K562 (cell line): ENCODE data around the gene SHLD1. TPM values are rescaled to one million over a fixed set of nuclear protein-coding genes. Genes with fewer than 3 reads are reported as not detected.
A peak's percentile ranks its signal among the peaks of the same experiment; 100 is the strongest.
"Not testable (repeated sequence)": the region's sequence is repeated elsewhere in the genome, so short reads cannot be mapped to it uniquely, and the experiment has no call there.

Experiments
- ATAC-seq: fragments of 200-7000 bp; cut with Tn5 transposase; 3 replicates; pipeline ENCODE4 v1.9.1; 2020; ENCODE audit warnings: moderate library complexity
- BruUV-seq: library from RNA; stranded (reverse); fragments of 400-500 nt; replicated peaks from 2 replicates; lab custom pipeline; 2021; lab: Mats Ljungman, UMichigan
- CTCF ChIA-PET: fragments of 300-600 bp; formaldehyde crosslinking; extraction: SDS; loops from one replicate; lab custom pipeline; 2021; ENCODE audit warnings: low intra/inter-chr PET ratio; lab: Yijun Ruan, JAX
- POLR2A ChIA-PET: fragments of 300-600, 350-650 bp; sonication (Branson Sonifier 250); formaldehyde crosslinking; extraction: SDS; loops from one replicate; lab custom pipeline; 2021; ENCODE audit warnings: antibody characterized with exemption, inconsistent platforms; lab: Yijun Ruan, JAX
- DNase-seq, 4 experiments: peaks; one replicate each; pipeline versions ENCODE4 v3.0.0 to v3.0.0-alpha.2; 2011 to 2018; ENCODE audit warnings: low spot score in 3 of 4, mixed read lengths in 3 of 4; ENCODE audit errors: extremely low read depth in 1 of 4
- FAIRE-seq: peaks from 2 replicates; lab custom pipeline; 2011; peaks lifted over from hg19 to GRCh38; lab: Jason Lieb, UNC
- H2AFZ ChIP-seq: 2 replicates; pipeline ENCODE4 v1.6.0; 2011; ENCODE audit warnings: low read depth, low read length, control low read depth, inconsistent platforms
- H3K27ac ChIP-seq: fragments of 200-600 bp; 3 replicates; pipeline ENCODE4 v1.8.0; 2011; ENCODE audit warnings: low read depth, mild to moderate bottlenecking, control low read depth, inconsistent platforms, low read length, moderate library complexity, mixed read lengths; ENCODE audit errors: extremely low read depth
- H3K27me3 ChIP-seq, 2 experiments: fragments of 300-600 bp in 1 of 2; 2 replicates in 1 of 2; 3 replicates in 1 of 2; pipeline versions ENCODE4 v1.6.0 to v1.8.0; 2011; ENCODE audit warnings: inconsistent platforms in 2 of 2, low read length in 2 of 2, mild to moderate bottlenecking in 1 of 2, mixed read lengths in 1 of 2, moderate library complexity in 1 of 2; ENCODE audit not compliant: control insufficient read depth in 2 of 2, insufficient read depth in 2 of 2
- H3K36me3 ChIP-seq: fragments of 300-600 bp; 3 replicates; pipeline ENCODE4 v1.8.0; 2011; ENCODE audit warnings: mild to moderate bottlenecking, low read length, inconsistent platforms; ENCODE audit not compliant: control insufficient read depth, insufficient read depth
- H3K4me1 ChIP-seq, 2 experiments: fragments of 200-600 bp in 1 of 2; replicated peaks in 1 of 2; 2 replicates in 1 of 2; 3 replicates in 1 of 2; pipeline versions ENCODE4 v1.5.1 to v1.8.0; 2011; ENCODE audit warnings: inconsistent platforms in 2 of 2, low read length in 2 of 2, mild to moderate bottlenecking in 1 of 2, mixed read lengths in 1 of 2, moderate library complexity in 1 of 2; ENCODE audit not compliant: control insufficient read depth in 2 of 2, insufficient read depth in 2 of 2
- H3K4me2 ChIP-seq: 2 replicates; pipeline ENCODE4 v1.6.1; 2011; ENCODE audit warnings: low read length, control low read depth, inconsistent platforms, mixed read lengths; ENCODE audit not compliant: insufficient read depth
- H3K4me3 ChIP-seq: fragments of 200-600 bp; sonication (generic), shearing (Covaris generic); 2 replicates; pipeline ENCODE4 v1.5.1; 2016; ENCODE audit warnings: control low read depth, inconsistent platforms
- H3K79me2 ChIP-seq: fragments of 200-600 bp; 3 replicates; pipeline ENCODE4 v1.8.0; 2011; ENCODE audit warnings: low read length, inconsistent platforms; ENCODE audit not compliant: control insufficient read depth, insufficient read depth
- H3K9ac ChIP-seq, 2 experiments: 2 replicates each; pipeline versions ENCODE4 v1.6.0 to v1.6.1; 2011; ENCODE audit warnings: low read depth in 2 of 2, low read length in 2 of 2, control low read depth in 1 of 2, inconsistent platforms in 1 of 2, mild to moderate bottlenecking in 1 of 2, mixed read lengths in 1 of 2; ENCODE audit not compliant: insufficient read depth in 1 of 2
- H3K9me1 ChIP-seq: one replicate; pipeline ENCODE4 v1.6.0; 2011; ENCODE audit warnings: inconsistent platforms, mild to moderate bottlenecking, low read length, moderate library complexity; ENCODE audit not compliant: control insufficient read depth, insufficient read depth
- H3K9me3 ChIP-seq: replicated peaks from 2 replicates; pipeline ENCODE4 v1.5.1; 2011; ENCODE audit warnings: low read depth, low read length, inconsistent platforms; ENCODE audit not compliant: control insufficient read depth, insufficient read depth
- H4K20me1 ChIP-seq: replicated peaks from 2 replicates; pipeline ENCODE4 v1.6.1; 2011; ENCODE audit warnings: low read length, inconsistent platforms, mixed read lengths; ENCODE audit not compliant: control insufficient read depth, insufficient read depth
- CTBP1 ChIP-seq: fragments of 450-650 bp; IDR thresholded peaks from 2 replicates; pipeline ENCODE4 v1.6.1; 2016; ENCODE audit warnings: borderline replicate concordance
- EP300 ChIP-seq: IDR thresholded peaks from 2 replicates; pipeline ENCODE4 v1.6.1; 2012; ENCODE audit warnings: low read length, improper control_type of control experiment
- NFIC ChIP-seq: fragments of 450-650 bp; IDR thresholded peaks from 2 replicates; pipeline ENCODE4 v1.6.1; 2017; ENCODE audit warnings: mild to moderate bottlenecking, inconsistent platforms
- NR4A1 ChIP-seq, 2 experiments: fragments of 250-450 bp in 1 of 2; fragments of 450-650 bp in 1 of 2; sonication (Bioruptor Pico) in 1 of 2; IDR thresholded peaks; 2 replicates each; pipeline versions ENCODE4 v1.4.0 to v1.6.1; 2016 to 2020; ENCODE audit warnings: mild to moderate bottlenecking in 2 of 2, missing compliant biosample characterization in 1 of 2, missing genetic modification characterization in 1 of 2, moderate library complexity in 1 of 2
- RBBP5 ChIP-seq: fragments of 200-600 bp; sonication (generic); IDR thresholded peaks from 2 replicates; pipeline ENCODE4 v1.6.1; 2012; ENCODE audit warnings: borderline replicate concordance, mild to moderate bottlenecking, low read length, control low read depth, inconsistent platforms; ENCODE audit not compliant: insufficient read depth, poor library complexity, severe bottlenecking
- RCOR1 ChIP-seq, 2 experiments: IDR thresholded peaks; 2 replicates each; pipeline ENCODE4 v1.6.1; 2012; ENCODE audit warnings: low read depth in 2 of 2, low read length in 2 of 2, borderline replicate concordance in 1 of 2, improper control_type of control experiment in 1 of 2
- SMAD4 ChIP-seq: fragments of 250-450 bp; sonication (Bioruptor Pico); conservative IDR thresholded peaks from 2 replicates; pipeline ENCODE4 v1.8.0; 2021; ENCODE audit warnings: inconsistent platforms, mild to moderate bottlenecking, moderate library complexity
- SPI1 ChIP-seq: IDR thresholded peaks from 2 replicates; pipeline ENCODE4 v1.6.1; 2011; ENCODE audit warnings: low read depth, low read length, control low read depth, borderline replicate concordance
- ZNF316 ChIP-seq: fragments of 450-650 bp; IDR thresholded peaks from 2 replicates; pipeline ENCODE4 v1.6.1; 2016
- ZNF639 ChIP-seq, 2 experiments: fragments of 200-800 bp in 1 of 2; sonication (Bioruptor generic) in 1 of 2; sonication (generic) in 1 of 2; formaldehyde crosslinking in 1 of 2; IDR thresholded peaks in 1 of 2; conservative IDR thresholded peaks in 1 of 2; 2 replicates each; pipeline versions ENCODE4 v1.5.0 to v1.6.1; 2016 to 2020; ENCODE audit warnings: missing compliant biosample characterization in 1 of 2, missing genetic modification characterization in 1 of 2, missing genetic modification reagents in 1 of 2
- ZNF699 ChIP-seq: fragments of 250-450 bp; sonication (Bioruptor Pico); IDR thresholded peaks from 2 replicates; pipeline ENCODE4 v1.8.0; 2021; ENCODE audit warnings: mild to moderate bottlenecking, moderate library complexity; ENCODE audit not compliant: insufficient replicate concordance
- WGBS: fragments of 100-300 bp; shearing (Covaris generic); methylation state at CpG from one replicate; pipeline ENCODE4 v1.1.6; 2016; ENCODE audit warnings: low coverage, mixed read lengths; ENCODE audit not compliant: insufficient coverage; ENCODE audit errors: missing lambda C conversion rate; 5-methylcytosine and 5-hydroxymethylcytosine counted together
- in situ Hi-C: fragments of 300-500 bp; cut with MboI; formaldehyde crosslinking; loops from 4 replicates; pipeline ENCODE4 v1.15.0; 2018; ENCODE audit warnings: inconsistent platforms, mixed read lengths
- intact Hi-C: fragments of 100-400 bp; cut with micrococcal nuclease; formaldehyde crosslinking; loops from 2 replicates; pipeline ENCODE4 v1.14.2; 2022
- polyA plus RNA-seq, 8 experiments: library from polyadenylated mRNA; depleted of rRNA in 4 of 8; stranded (reverse) in 5 of 8; unstranded in 3 of 8; fragments of >200 nt; fragmentation: Nextera tagmentation in 2 of 8; fragmentation: Illumina TruSeq in 1 of 8; extraction: Ambion mirVana in 2 of 8; extraction: Trizol in 1 of 8; gene quantifications; 2 replicates each; pipeline versions ENCODE4 v1.2.1 to v1.2.3, GENCODE V29; 2011 to 2014; ENCODE audit warnings: inconsistent platforms in 1 of 8, missing spikeins in 1 of 8
- total RNA-seq, 7 experiments: library from RNA; depleted of rRNA in 6 of 7; stranded (reverse); fragments of >200 nt in 6 of 7; fragmentation: Illumina TruSeq in 2 of 7; extraction: Trizol in 2 of 7; gene quantifications; 2 replicates each; pipeline versions ENCODE4 v1.2.1 to v1.2.3, GENCODE V29; 2011 to 2021; ENCODE audit warnings: low replicate concordance in 1 of 7
- TF ChIP-seq, protein P1 (sequence below): sonication (generic); formaldehyde crosslinking; IDR thresholded peaks from 2 replicates; pipeline ENCODE4 v1.8.0; 2022; ENCODE audit warnings: mild to moderate bottlenecking, missing genetic modification reagents
- TF ChIP-seq, protein P2 (sequence below), 2 experiments: fragments of 450-650 bp in 1 of 2; IDR thresholded peaks; 2 replicates each; pipeline ENCODE4 v1.6.1; 2011 to 2017; ENCODE audit warnings: low read depth in 2 of 2, antibody characterized with exemption in 1 of 2, borderline replicate concordance in 1 of 2, low read length in 1 of 2, mild to moderate bottlenecking in 1 of 2, mixed read lengths in 1 of 2; ENCODE audit not compliant: control insufficient read depth in 1 of 2

Gene SHLD1
- total and polyA plus RNA-seq, 9 of the 15 experiments (the other 6 are each of a cell fraction or from before 2014, with no cell fraction given), result 3.7 to 21.6 (median 8.2) TPM

- TF ChIP-seq NR4A1 (CRISPR knock-in tag; IDR thresholded peaks at IDR 0.05), result no peak
- peak; percentile 49; the same call in 1 of the 2 replicates for TF ChIP-seq NR4A1 (tag; IDR thresholded peaks at IDR 0.05)
- peak; percentile 61; the same call in 1 of the 2 replicates for TF ChIP-seq ZNF316
- TF ChIP-seq, protein P1, sequence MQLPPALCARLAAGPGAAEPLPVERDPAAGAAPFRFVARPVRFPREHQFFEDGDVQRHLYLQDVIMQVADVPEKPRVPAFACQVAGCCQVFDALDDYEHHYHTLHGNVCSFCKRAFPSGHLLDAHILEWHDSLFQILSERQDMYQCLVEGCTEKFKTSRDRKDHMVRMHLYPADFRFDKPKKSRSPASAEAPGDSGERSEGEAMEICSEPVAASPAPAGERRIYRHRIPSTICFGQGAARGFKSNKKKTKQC (CRISPR knock-in tag), result no peak
- TF ChIP-seq EP300, result peak; percentile 49
- TF ChIP-seq ZNF699 (CRISPR knock-in tag), result no peak
- TF ChIP-seq, protein P2, sequence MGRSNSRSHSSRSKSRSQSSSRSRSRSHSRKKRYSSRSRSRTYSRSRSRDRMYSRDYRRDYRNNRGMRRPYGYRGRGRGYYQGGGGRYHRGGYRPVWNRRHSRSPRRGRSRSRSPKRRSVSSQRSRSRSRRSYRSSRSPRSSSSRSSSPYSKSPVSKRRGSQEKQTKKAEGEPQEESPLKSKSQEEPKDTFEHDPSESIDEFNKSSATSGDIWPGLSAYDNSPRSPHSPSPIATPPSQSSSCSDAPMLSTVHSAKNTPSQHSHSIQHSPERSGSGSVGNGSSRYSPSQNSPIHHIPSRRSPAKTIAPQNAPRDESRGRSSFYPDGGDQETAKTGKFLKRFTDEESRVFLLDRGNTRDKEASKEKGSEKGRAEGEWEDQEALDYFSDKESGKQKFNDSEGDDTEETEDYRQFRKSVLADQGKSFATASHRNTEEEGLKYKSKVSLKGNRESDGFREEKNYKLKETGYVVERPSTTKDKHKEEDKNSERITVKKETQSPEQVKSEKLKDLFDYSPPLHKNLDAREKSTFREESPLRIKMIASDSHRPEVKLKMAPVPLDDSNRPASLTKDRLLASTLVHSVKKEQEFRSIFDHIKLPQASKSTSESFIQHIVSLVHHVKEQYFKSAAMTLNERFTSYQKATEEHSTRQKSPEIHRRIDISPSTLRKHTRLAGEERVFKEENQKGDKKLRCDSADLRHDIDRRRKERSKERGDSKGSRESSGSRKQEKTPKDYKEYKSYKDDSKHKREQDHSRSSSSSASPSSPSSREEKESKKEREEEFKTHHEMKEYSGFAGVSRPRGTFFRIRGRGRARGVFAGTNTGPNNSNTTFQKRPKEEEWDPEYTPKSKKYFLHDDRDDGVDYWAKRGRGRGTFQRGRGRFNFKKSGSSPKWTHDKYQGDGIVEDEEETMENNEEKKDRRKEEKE (IDR thresholded peaks at IDR 0.05; ENCODE audit: borderline replicate concordance in 1 of 2, control insufficient read depth in 1 of 2, low read depth in 2 of 2, low read length in 1 of 2), result no peak
- peak; percentile 12 for TF ChIP-seq RBBP5
- TF ChIP-seq CTBP1, result peak; percentile 66; the same call in 1 of the 2 replicates
- no peak for TF ChIP-seq SPI1
- no peak for TF ChIP-seq NFIC
- TF ChIP-seq RCOR1 (IDR thresholded peaks at IDR 0.05; ENCODE audit: borderline replicate concordance in 1 of 2, low read depth in 2 of 2, low read length in 2 of 2), result 0 out of 4 replicates have a peak, but pooled peaks of 1 of the 2 experiments have one; percentile 4
- peak in 1 of 2 experiments; percentile 37; a peak in 1 of 4 replicates for TF ChIP-seq ZNF639 (CRISPR knock-in tag; conservative IDR thresholded peaks at IDR 0.05 in 1 of 2, IDR thresholded peaks at IDR 0.05 in 1 of 2)
- no peak for TF ChIP-seq SMAD4
These were observed 30.6 kb downstream of the SHLD1 start (continued) for GRCh38 chr20:5780846-5781217.

DNA sequence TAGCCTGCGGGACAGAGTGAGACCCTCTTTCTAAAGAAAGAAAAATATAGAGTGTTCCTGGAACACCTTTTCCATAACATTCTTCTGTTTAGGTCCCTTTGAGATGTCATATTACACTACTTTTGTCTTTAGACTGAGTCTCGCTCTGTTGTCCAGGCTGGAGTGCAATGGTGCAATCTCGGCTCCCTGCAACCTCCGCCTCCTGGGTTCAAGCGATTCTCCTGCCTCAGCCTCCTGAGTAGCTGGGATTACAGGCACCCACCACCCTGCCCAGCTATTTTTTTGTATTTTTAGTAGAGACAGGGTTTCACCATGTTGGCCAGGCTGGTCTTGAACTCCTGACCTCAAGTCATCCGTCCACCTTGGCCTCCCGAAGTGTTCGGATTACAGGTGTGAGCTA lies 31.2 kb downstream of the SHLD1 start:
- POLR2A ChIA-PET, result interaction anchor here (0.7 kb wide), 1 partner anchor 30 kb away, joined by 3 read pairs; no protein-coding TSS in a partner anchor
- H3K27ac ChIP-seq, result peak overlapping the region; percentile 66; the same call in 1 of the 3 replicates
- DNase-seq, H2AFZ ChIP-seq, BruUV-seq, H3K4me3 ChIP-seq, H3K9me3 ChIP-seq, FAIRE-seq, ATAC-seq, H3K36me3 ChIP-seq, H3K9me1 ChIP-seq, H4K20me1 ChIP-seq, H3K79me2 ChIP-seq, CTCF ChIA-PET, H3K27me3 ChIP-seq: not testable (repeated sequence)
- H3K4me1 ChIP-seq, result peaks cover 43 to 51% of the 10 kb centered on the region in 2 experiments
- WGBS, result 74% methylated on average over 8 of the region's 8 CpGs
- H3K4me2 ChIP-seq, result 0 out of 2 replicates have a peak overlapping the region, but pooled peaks have one; percentile 52
- in situ Hi-C loops (loop anchor here (25.0 kb wide), 1 partner anchor 219 kb away; no protein-coding TSS in a partner anchor), intact Hi-C loops (loop anchor here (5.0 to 10.0 kb wide), 3 partner anchors 39 to 107 kb away; no protein-coding TSS in a partner anchor)
- H3K9ac ChIP-seq, result peak overlapping the region in 1 of 2 experiments; percentile 24; a peak in 1 of 4 replicates
